Muscle layer of duodenum (tissue), 2 donors: ENCODE data around the gene RXRG.
"Not testable (repeated sequence)": the region's sequence is repeated elsewhere in the genome, so short reads cannot be mapped to it uniquely, and the experiment has no call there.

ENCODE experiments used
- H3K27ac ChIP-seq: one replicate; pipeline ENCODE4 v1.7.0; 2013; ENCODE audit warnings: mild to moderate bottlenecking, low read length
- H3K27me3 ChIP-seq: one replicate; pipeline ENCODE4 v1.7.0; 2013; ENCODE audit warnings: low read depth, mild to moderate bottlenecking, control low read depth, low read length
- H3K36me3 ChIP-seq, 2 donors: one replicate each; pipeline ENCODE4 v1.7.0; 2013; ENCODE audit warnings: low read length in 2 of 2, control low read depth in 1 of 2, mild to moderate bottlenecking in 1 of 2; ENCODE audit not compliant: insufficient read depth in 2 of 2, control insufficient read depth in 1 of 2
- H3K4me1 ChIP-seq, 2 donors: one replicate each; pipeline ENCODE4 v1.7.0; 2013; ENCODE audit warnings: low read length in 2 of 2, mild to moderate bottlenecking in 2 of 2, control low read depth in 1 of 2, moderate library complexity in 1 of 2; ENCODE audit not compliant: insufficient read depth in 2 of 2, control insufficient read depth in 1 of 2
- H3K4me3 ChIP-seq, 2 donors: one replicate each; pipeline ENCODE4 v1.7.0; 2013; ENCODE audit warnings: low read length in 2 of 2, low read depth in 1 of 2, mild to moderate bottlenecking in 1 of 2
- H3K9me3 ChIP-seq, 2 donors: one replicate each; pipeline ENCODE4 v1.7.0; 2013; ENCODE audit warnings: low read length in 2 of 2, control low read depth in 1 of 2, mild to moderate bottlenecking in 1 of 2; ENCODE audit not compliant: control insufficient read depth in 1 of 2
- donor health status: healthy.

Gene RXRG

GRCh38 chr1:165468726-165469249 lies 23.9 kb upstream of the RXRG start:
- H3K36me3 ChIP-seq: no peaks in the 10 kb centered on the region
- no peaks in the 10 kb centered on the region for H3K27me3 ChIP-seq
- H3K4me3 ChIP-seq: no peak overlapping the region
- no peak overlapping the region for H3K27ac ChIP-seq
- no peaks in the 10 kb centered on the region for H3K9me3 ChIP-seq
- no peaks in the 10 kb centered on the region for H3K4me1 ChIP-seq

- no peaks in the 10 kb centered on the region for H3K4me1 ChIP-seq
Measured at GRCh38 chr1:165468253-165468652, 23.3 kb upstream of the RXRG start.

GRCh38 chr1:165467706-165468105 lies 22.8 kb upstream of the RXRG start:
- no peaks in the 10 kb centered on the region for H3K27me3 ChIP-seq
- no peaks in the 10 kb centered on the region for H3K9me3 ChIP-seq
- H3K4me1 ChIP-seq: no peaks in the 10 kb centered on the region
- no peak overlapping the region for H3K4me3 ChIP-seq
- H3K27ac ChIP-seq: no peak overlapping the region
- H3K36me3 ChIP-seq: no peaks in the 10 kb centered on the region

More at GRCh38 chr1:165468253-165468652, 23.3 kb upstream of the RXRG start:
- Histone ChIP-seq H3K9me3 (no peaks in the 10 kb centered on the region), H3K4me3 (no peak overlapping the region), H3K27me3 (no peaks in the 10 kb centered on the region), H3K27ac (no peak overlapping the region), H3K36me3 (no peaks in the 10 kb centered on the region)

GRCh38 chr1:165463978-165464377 lies 19.1 kb upstream of the RXRG start:
- H3K9me3 ChIP-seq: no peaks in the 10 kb centered on the region
- no peak overlapping the region for H3K27ac ChIP-seq
- no peaks in the 10 kb centered on the region for H3K27me3 ChIP-seq
- no peaks in the 10 kb centered on the region for H3K36me3 ChIP-seq
- H3K4me3 ChIP-seq: no peak overlapping the region
- H3K4me1 ChIP-seq: no peaks in the 10 kb centered on the region

- H3K4me1 ChIP-seq, H3K36me3 ChIP-seq, H3K27me3 ChIP-seq, H3K4me3 ChIP-seq, H3K9me3 ChIP-seq, H3K27ac ChIP-seq: not testable (repeated sequence)
Measured at GRCh38 chr1:165459683-165460082, 14.8 kb upstream of the RXRG start.

GRCh38 chr1:165456861-165457260 lies 11.9 kb upstream of the RXRG start:
- no peaks in the 10 kb centered on the region for H3K27me3 ChIP-seq
- H3K36me3 ChIP-seq: no peaks in the 10 kb centered on the region
- H3K27ac ChIP-seq: no peak overlapping the region
- H3K4me3 ChIP-seq: no peak overlapping the region
- no peaks in the 10 kb centered on the region for H3K9me3 ChIP-seq
- no peaks in the 10 kb centered on the region for H3K4me1 ChIP-seq

GRCh38 chr1:165456114-165456513 lies 11.2 kb upstream of the RXRG start:
- no peaks in the 10 kb centered on the region for H3K4me1 ChIP-seq
- H3K9me3 ChIP-seq: no peaks in the 10 kb centered on the region
- H3K27ac ChIP-seq: no peak overlapping the region
- no peaks in the 10 kb centered on the region for H3K27me3 ChIP-seq
- H3K4me3 ChIP-seq: no peak overlapping the region
- no peaks in the 10 kb centered on the region for H3K36me3 ChIP-seq

GRCh38 chr1:165455111-165455510 lies 10.2 kb upstream of the RXRG start:
- H3K4me1 ChIP-seq: no peaks in the 10 kb centered on the region
- no peaks in the 10 kb centered on the region for H3K9me3 ChIP-seq
- H3K27me3 ChIP-seq: no peaks in the 10 kb centered on the region
- no peak overlapping the region for H3K27ac ChIP-seq
- no peaks in the 10 kb centered on the region for H3K36me3 ChIP-seq
- H3K4me3 ChIP-seq: no peak overlapping the region

- no peak overlapping the region for H3K27ac ChIP-seq
- no peaks in the 10 kb centered on the region for H3K9me3 ChIP-seq
- no peaks in the 10 kb centered on the region for H3K36me3 ChIP-seq
- H3K27me3 ChIP-seq: no peaks in the 10 kb centered on the region
- no peak overlapping the region for H3K4me3 ChIP-seq
- no peaks in the 10 kb centered on the region for H3K4me1 ChIP-seq
Measured at GRCh38 chr1:165454091-165454610, 9.2 kb upstream of the RXRG start.

- Histone ChIP-seq H3K27ac (no peak overlapping the region), H3K36me3 (no peaks in the 10 kb centered on the region), H3K27me3 (no peaks in the 10 kb centered on the region), H3K9me3 (no peaks in the 10 kb centered on the region), H3K4me3 (no peak overlapping the region), H3K4me1 (no peaks in the 10 kb centered on the region)
Measured at GRCh38 chr1:165452336-165453130, 7.6 kb upstream of the RXRG start.

GRCh38 chr1:165451691-165452090 lies 6.8 kb upstream of the RXRG start:
- Histone ChIP-seq H3K27me3 (no peaks in the 10 kb centered on the region), H3K4me3 (no peak overlapping the region), H3K27ac (no peak overlapping the region), H3K4me1 (no peaks in the 10 kb centered on the region), H3K36me3 (no peaks in the 10 kb centered on the region), H3K9me3 (no peaks in the 10 kb centered on the region)

GRCh38 chr1:165449131-165449530 lies 4.2 kb upstream of the RXRG start:
- no peaks in the 10 kb centered on the region for H3K36me3 ChIP-seq
- no peaks in the 10 kb centered on the region for H3K9me3 ChIP-seq
- H3K27me3 ChIP-seq: peaks cover 12% of the 10 kb centered on the region
- no peak overlapping the region for H3K4me3 ChIP-seq
- H3K27ac ChIP-seq: no peak overlapping the region
- H3K4me1 ChIP-seq: peaks cover 0 to 8% of the 10 kb centered on the region in 2 donors
